Stimulated activated CD8-positive, alpha-beta memory T cell treated with anti-CD3 and anti-CD28 coated beads, Interleukin-4, amount 100 ng/mL, for 4 hours (primary cell): ENCODE results near the gene WDR91.

Experiments used
- DNase-seq, 2 donors: peaks; one replicate each; pipeline ENCODE4 v3.0.0-alpha.2; 2020; ENCODE audit warnings: low read depth in 2 of 2, low spot score in 1 of 2

WDR91 gene

DNA sequence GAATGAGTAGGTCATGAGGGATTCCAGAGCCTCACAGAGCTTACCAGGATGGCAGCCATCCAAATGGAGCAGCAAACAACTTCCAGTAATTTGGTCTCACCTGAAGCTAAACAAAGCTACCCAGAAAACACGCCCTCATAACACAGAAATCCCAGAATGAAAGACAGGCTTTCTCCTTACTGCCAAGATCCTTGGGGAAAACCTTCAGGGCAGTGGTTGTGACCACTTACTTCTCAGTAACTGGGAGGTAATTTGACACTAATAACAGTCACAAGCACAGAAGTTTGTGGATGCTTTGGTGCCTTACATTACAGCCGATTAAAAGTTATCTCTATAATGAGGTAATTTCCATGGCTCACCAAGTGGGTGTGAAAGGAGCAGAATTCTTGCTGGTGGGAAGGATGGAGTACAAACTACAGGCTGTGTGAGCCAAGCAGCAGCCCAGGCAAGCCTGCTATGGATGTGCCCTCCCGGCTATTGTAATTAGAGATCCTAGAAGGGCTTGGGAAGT lies 10.4 kb downstream of the WDR91 start:
- DNase-seq, result no peak

GRCh38 chr7:135199439-135199838 lies 11.9 kb downstream of the WDR91 start:
- no peak for DNase-seq

DNA sequence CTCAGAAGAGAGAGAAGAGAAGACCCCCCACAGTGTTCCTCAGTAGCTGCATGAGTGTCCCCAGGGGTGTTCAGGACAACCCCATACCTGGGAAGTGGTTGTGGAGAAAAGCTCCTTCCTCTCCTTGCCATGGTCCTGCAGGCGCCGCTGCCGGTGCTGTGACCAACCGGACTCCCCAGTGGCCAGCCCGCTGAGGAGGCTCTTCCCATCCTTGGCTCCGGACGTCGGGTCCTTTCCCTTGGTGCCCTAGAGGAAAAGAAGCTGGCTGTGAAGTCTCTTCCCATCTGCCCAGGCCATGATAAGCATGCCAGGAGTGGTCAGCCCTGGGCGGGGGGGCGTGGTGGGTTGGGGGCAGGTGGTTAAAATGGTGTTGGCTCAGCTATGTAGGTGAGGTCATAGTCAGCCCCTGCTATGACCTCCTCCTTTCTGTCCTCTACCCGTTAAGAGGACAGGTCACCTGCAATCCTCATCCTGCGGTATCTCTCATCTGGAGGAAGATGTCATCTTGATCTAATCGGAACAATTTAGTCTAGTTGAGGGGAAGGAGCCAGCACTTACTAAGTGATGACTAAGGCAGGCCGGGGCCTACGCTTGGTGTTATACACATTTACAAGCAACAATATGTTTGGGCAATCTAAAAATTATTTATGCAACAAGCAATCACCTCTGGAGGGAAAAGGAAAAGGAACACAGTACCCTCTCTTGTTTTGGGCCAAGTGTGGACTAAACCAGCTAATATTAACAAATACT lies 13.2 kb downstream of the WDR91 start:
- DNase-seq, result no peak

- no peak for DNase-seq
These were observed 14.0 kb downstream of the WDR91 start for GRCh38 chr7:135197343-135197742.

DNA sequence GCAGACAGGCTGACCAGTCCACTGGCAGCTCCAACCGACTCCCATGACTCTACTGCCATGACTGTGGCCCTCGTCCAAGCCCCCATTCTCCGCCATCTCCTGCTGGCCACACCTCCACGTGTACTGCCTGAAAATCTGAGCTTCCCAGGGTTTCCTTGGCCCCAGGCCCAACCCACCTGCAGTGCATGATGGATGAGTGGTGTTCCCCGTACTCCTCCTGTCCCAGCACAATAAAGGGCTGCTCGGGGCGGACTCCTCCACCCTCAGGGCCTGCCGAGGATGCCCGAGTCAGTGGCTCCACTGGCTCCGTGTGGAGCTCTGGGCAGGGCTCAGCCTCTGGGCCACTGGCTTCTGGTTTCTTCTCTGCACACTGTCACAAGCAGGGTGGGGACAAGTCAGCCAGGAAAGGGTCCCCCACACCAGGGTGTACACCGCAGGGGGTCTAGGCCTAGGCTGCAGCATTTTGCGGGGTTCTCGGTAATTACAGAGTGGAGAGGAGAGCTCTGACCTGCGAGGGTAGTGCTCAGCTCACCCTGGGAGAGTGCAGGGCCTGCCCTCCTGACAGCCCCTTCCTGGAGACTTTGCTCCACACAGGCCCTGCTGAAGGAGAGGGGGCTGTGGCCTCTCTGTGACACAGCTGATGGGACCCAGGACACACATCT lies 15.2 kb downstream of the WDR91 start:
- no peak for DNase-seq

DNA sequence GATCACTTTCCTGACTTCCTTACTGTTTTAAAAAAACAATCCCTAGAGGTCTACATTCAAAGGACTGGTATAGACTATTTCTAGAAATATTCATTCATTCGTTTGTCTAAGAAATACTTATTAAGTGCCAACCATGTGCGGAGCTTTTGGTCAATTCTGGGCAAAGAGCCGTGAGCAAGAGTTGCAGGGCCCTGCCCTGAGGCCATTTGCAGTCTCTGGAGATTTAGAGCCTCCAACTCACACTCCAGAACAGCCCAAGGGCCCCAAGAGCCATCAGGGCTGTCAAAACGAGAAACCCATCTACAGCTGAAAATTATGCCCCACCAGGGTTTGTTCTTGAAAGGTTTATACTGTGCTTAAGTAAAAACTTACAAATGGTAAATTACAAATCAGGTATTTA lies 16.2 kb downstream of the WDR91 start:
- DNase-seq, result no peak

DNA sequence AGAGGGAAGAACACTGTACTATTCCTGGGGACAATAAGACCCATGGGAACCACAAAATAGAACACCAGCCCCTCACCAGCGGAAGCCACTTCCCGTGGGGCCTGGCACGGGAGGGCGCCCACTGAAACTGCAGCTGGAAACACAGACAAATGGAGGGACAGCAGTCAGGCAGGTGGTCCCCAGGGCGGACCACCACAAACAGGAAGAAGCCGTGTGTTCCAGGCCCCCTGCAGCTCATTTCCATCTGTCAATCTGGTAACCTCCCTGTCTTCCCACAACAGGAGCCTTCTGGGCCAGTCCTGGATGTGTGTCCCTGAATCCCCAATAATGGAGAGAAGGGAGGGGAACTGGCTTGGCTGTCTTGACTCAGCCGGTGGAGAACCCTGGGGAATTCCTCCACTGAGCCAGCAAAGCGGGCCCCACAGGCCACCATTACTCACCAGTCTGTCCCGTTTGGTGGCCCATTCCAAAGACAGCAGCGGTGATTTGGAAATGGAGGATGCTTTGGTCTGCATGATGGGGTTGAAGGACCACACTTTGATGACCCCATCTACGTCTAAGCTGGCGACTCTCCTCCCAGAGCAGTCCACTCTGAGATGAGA lies 16.7 kb downstream of the WDR91 start:
- no peak for DNase-seq

DNA sequence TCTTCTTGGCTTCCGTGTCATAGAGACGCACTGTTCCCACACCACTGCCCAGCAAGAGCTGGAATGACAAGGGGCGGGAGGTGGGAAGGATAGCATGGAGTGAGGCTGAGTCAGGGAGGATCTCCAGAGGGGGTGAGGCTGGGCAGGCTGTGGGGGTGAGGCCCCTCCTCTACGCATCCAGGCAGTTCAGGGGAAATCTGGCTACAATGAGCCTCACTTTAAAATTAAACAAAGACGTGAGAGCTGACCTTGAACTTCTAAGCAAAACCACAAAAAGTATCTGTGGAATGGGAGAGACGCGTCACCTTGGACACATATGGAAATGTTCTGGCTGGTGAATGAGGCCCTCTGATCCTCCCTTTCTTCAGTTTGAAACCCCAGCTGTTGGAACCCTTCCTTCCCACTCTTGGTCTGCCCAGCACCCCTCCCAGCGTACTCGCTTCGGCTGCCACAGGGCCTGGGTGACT lies 17.7 kb downstream of the WDR91 start:
- DNase-seq, result no peak

GRCh38 chr7:135192914-135193536 lies 18.3 kb downstream of the WDR91 start:
- no peak for DNase-seq

DNA sequence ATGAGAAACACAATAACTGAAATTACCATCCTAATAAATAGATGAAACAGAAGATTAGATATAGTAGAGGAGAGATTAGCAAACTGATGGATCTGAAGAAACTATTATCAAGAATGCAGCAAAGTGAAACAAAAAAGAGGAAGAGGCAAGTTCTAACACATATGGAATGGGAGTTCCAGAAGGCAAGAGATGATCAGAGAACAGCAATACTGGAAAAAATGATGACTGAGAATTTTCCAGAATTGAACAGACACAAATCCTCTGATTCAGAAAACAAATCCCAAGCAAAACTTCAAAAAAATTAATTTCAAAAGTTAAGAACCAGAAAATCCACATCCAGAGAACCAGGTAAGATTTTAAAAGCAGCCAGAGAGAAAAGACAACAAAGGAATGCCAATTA lies 20.6 kb downstream of the WDR91 start:
- no peak for DNase-seq

- DNase-seq, result no peak
These were observed 21.4 kb downstream of the WDR91 start for GRCh38 chr7:135189961-135190360.

DNA sequence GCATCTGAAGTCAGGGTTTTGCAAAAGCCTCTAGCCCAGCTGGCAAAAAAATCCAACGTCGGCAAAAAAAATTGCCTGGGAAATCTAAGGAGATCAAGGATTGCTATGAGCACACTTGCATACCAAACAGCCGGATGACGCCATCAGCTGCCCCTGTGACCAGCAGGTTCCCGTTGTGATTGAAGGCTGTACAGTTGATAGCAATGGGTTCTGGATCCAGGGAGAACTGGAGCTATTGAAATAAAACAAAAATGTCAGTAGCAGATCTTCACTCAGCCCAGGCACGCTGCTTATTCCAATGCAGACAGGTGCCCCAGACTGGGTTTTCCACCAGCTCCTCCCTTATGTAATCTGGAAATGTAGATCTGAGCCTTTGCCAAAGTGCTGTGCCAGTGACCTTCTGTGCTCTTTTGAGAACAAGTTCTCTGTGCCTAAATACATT lies 22.1 kb downstream of the WDR91 start:
- no peak for DNase-seq

- no peak for DNase-seq
These were observed 22.9 kb downstream of the WDR91 start for GRCh38 chr7:135188298-135188984.

DNA sequence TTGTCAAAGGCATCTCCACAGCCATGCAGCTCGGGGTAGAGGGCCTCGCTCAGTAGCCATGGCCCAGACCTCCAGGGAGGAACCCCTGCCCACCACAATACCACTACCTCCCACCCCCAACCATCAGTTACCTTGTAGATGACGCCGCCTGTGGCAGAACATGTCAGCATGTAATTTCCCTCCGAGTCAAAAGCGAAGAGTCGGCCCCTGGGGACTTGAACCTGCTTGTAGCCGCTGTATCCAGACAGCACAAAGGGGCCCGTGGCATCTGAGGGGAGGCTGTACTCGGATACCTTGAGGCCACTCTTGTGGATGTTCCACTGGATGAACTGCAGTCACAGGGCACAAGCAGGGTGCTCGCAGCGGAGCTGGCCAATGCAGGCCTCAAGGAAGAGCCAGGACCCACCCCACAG lies 24.5 kb downstream of the WDR91 start:
- no peak for DNase-seq

DNA sequence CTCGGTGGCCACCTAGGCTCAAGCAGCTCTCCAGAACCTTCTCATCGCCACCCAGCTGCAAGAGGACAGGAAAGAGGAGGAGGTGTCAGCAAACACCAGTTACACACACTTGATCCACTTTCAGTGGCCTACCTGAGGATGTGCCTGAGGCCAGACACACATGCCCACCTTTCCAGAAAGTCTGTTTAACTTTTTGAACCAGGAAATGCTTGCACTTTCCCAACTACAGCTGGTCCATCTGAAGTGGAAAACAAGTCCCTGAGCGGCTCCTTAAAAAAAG lies 25.1 kb downstream of the WDR91 start:
- no peak for DNase-seq

GRCh38 chr7:135185471-135186260 lies 25.7 kb downstream of the WDR91 start:
- no peak for DNase-seq

DNA sequence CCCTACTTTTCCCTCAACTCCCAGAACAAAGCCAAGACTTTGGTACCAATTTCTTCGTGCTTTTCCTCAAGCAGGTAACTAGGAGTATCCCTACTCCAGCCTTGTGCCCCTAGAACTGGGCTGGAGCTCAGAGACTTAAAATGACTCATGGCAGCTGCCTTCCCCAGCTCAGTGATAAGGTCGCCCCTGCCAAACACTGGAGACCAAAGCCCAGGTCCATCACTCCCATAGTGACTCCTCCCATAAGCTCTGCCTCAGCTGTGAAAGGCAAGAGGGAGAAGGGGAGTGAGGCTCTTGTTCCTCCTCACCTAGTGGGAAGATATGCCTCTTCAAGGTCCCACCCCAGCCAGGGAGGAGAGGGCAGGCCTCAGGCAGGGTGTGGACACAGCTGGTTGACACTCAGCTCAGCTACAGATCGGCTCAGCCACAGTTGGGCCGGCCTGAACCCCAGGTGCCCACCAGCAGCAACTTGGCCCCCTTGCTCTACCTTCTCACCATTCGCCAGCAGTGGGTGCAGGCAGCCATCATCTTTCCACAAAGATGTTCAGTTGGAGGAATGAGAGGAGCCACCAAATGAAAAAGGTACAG lies 27.0 kb downstream of the WDR91 start:
- DNase-seq, result no peak

DNA sequence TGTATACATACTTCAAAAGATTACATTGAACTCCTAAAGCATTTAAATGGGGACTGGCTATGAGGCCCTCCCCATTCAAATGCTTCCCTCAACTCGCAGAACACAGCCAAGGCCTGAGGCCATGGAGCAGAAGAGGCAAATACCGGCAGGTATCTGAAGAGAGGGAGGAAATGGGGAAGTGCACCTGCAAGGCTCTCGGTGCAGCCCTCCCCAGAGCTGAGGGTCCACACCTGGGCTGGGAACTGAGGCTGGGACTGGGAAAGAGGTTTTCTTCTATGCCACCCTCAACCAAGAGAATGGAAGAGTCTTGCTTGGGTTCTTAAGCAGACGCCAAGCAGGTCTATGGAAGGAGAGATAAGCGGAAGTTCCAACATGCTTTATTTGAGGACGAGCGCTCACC lies 27.8 kb downstream of the WDR91 start:
- no peak for DNase-seq

- no peak for DNase-seq
These were observed 29.2 kb downstream of the WDR91 start for GRCh38 chr7:135181929-135182678.
